Erythroblast (primary cell): Measurements from ENCODE around the gene SMC5.

Experiments used
- GATA1 ChIP-seq: IDR thresholded peaks from 2 replicates; pipeline ENCODE4 v1.6.1; 2011; ENCODE audit warnings: low read depth, mild to moderate bottlenecking, control low read depth, low read length, moderate library complexity
- POLR2A ChIP-seq: IDR thresholded peaks from 2 replicates; pipeline ENCODE4 v1.6.1; 2011; ENCODE audit warnings: mild to moderate bottlenecking, low read length

DNA sequence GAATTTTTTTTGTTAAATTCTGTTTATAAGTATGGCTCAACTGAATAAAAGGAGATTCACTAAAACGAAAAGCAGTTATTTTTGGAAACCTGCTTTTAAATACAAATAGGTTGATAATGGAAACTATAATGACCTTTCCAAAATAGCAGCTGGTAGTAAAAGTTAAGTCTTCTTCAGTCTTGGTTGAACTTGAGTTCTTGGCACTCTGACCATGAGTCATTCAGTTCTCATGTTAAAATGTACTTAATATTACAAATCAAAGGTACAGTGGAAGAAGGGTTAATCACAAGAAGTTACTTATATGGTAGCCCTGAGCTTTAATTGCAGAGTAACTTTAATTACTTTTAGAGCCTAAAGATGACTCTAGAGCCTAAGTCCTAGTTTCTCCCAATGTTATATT is 93.6 kb downstream of the SMC5 start:
- TF ChIP-seq POLR2A (no peak), GATA1 (no peak)
